HG03103 (cell line): Measurements from ENCODE around the gene CALB2.
"Not testable (repeated sequence)": the region's sequence is repeated elsewhere in the genome, so short reads cannot be mapped to it uniquely, and the experiment has no call there.

Experiments used
- ATAC-seq: cut with Tn5 transposase; IDR thresholded peaks from one replicate; pipeline ENCODE4 v1.9.1; 2021; ENCODE audit warnings: low read depth; ENCODE audit not compliant: unreplicated experiment

The CALB2 gene

DNA sequence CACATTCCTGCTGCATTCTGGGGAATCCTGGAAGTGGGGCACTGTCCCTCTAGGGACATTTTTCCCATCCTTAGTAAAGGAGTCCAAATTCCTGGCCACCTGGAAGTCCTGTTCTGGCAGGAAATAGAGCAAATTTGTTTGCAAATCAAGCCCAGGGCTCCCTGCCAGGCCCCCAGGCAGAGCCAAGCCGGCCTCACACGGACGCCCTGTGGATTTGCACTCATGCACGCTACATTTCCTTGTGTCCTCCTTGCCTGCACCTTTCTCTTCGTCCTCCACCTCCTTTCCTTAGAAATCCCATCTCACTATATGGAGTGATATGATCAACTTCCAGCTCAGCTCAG is 7.0 kb upstream of the CALB2 start:
- ATAC-seq = no peak

DNA sequence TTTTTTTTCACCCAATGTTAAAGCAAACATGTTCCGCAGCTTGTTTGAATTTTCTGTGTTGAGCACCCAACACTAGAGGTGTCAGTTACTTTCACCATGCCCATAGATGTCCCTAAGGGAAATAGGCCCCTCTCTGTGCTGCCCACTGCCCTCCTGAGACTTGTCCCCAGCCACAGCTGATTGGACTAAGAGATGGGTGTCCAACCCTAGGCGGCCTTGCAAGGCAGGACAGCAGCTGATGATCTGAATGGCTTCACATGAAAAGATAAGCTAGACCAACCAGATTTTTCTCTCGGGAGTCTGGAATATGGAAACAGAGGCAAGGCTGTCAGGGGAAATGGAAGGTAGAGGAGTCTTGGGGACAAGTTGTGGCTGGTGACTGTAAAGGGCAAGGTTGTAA is 6.1 kb upstream of the CALB2 start:
- no peak for ATAC-seq

DNA sequence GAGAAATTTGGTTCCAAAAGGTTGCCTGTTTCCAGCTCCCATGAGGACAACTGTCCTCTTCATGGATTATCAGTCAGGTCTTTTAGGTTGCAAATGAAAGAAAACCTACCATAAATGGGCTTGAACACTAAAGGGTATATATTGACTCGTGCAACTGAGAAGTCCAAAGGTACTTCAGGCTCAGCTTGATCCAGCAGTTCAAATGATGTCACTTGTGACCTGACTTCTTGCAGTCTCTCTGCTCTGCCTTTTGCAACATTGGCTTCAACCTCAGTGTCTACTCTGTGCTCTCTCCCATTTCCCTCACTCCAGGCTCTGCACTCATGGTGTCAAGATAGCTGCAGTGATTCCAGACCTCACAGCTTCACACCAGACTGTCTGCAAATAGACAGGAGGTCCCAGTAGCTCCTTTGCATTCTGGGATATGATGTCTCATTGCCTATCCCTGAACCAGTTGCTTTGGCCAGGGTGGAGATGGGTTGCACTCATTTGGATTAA is 5.5 kb upstream of the CALB2 start:
- ATAC-seq = no peak

DNA sequence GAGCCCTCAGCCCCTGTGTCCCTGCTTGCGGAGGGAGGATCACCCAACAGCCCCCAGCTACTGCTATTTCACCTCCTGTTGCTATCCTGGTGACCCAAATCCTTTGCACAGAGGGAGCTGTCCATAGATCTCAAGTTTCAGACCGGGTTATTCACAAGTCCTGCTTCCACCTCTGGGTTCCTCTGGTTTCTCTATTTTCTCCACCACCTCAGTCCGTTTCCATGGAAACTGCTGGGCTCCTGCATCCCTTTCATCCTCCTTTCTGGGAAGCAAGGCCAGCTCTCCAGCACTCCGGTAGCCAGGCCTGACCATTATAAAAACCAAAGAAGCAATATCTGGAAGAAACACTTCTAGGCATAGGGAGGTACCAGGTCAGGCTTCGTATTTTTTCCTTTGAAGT is 4.8 kb upstream of the CALB2 start:
- no peak for ATAC-seq

DNA sequence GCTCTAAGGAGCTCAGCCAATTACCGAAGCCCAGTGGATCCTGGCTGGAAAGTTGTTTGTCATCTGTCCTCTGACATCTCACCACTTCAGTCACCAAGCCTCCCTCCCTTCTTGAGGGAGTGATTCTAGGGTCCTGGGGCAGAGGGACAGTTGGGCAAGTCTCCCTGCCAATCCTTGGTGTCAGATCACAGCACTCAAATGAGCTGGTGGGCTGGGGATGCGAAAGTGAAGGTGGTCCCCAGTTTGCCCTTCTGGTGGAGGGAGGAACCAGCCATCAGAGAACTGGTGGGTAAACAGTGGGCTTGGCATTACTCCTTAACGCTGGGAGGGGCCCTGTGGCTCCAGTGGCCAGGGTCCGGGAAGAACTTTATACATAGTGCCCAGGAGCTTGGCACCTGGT is 4.4 kb upstream of the CALB2 start:
- no peak for ATAC-seq

DNA sequence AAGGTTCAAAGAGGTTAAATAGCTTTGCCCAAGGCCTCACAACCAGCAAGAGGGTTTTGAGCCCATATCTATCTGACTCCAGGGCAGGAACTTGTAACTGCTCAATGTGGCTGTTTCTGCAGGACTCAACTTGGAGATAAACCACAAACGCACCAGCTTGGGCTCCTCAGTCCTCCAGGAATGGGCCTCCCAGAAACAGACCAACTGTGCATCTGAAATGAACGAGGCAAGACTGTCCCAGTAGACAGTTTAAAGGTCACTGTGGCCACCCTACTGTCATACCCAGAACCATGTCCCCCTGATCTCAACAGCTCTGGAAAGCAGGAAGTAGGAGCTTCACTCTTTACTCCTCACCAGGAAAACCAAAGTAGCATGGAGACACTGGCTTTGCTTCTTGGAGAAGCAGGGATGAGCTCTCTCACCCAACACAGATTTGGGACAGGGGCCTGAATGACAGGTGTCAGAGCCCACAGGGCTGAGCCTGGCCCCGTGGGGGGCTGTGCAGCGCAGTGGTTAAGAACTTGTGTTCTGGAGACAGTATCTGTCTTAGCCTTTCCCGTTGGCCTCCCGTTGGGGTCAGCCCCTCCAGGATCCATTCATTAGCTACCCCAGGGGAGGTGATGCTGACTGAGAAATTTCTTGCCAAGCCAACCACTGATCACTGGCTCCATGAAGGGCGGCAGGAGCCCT is 2.3 kb upstream of the CALB2 start:
- no peak for ATAC-seq

DNA sequence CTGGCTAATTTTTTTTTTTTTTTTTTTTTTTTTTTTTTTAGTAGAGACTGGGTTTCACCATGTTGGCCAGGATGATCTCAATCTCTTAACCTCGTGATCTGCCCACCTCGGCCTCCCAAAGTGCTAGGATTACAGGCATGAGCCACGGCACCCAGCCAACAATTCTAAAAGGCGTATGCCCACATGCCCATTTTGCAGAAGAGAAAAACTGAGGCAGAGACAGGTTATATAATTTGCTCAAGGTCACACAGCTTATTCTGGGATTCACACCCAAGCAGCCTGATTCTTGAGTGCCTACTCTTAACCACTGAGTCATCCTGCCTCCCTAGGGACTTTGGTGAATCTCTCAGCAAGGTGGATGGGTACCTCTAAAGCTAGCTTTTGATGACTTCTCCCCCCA is 1.6 kb upstream of the CALB2 start:
- not testable (repeated sequence) for ATAC-seq

- ATAC-seq = no peak
Observed at GRCh38 chr16:71357681-71358080, 842 bp upstream of the CALB2 start.

GRCh38 chr16:71359431-71359830 is 908 bp downstream of the CALB2 start:
- ATAC-seq = no peak

GRCh38 chr16:71360378-71360777 is 1.9 kb downstream of the CALB2 start:
- ATAC-seq = no peak

GRCh38 chr16:71364133-71364681 is 5.7 kb downstream of the CALB2 start:
- ATAC-seq = no peak

GRCh38 chr16:71365021-71365420 is 6.5 kb downstream of the CALB2 start:
- ATAC-seq = no peak

DNA sequence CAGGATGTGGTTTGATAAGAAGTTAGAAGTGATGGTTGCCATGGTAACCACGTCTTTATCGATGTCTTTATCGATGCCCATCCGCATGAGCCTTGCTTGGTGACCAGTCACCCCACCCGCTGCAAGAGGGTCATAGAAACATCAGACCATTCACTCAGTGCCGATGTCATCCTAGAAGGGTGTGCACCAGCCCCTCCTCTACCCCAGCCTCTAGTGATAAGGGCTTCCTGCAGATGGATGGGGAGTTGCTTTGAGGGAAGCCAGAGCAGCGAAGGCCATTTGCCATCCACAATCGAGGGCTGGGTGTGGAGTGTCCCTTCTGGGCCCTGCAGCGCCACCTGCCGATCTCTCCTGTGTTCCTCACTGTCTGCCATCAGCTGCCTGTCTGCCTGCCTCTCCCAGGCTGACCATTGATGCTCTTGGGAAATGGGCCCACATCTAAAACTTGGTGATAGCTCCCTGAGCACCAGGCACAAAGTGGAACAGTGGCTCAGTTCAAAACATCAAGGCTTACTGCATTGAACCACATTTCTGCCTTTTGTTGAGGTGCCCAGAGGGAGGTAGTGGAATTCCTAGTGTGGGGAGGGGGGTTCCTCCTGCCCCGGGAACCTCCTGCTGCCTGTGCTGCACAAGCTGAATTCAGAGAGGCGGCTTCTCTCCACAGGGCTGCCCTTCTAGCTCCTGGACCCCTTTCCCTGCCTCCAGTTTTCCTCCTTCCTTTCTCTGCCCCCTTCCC is 8.9 kb downstream of the CALB2 start:
- no peak for ATAC-seq

GRCh38 chr16:71368958-71369357 is 10.4 kb downstream of the CALB2 start:
- ATAC-seq = no peak

- ATAC-seq = no peak
Observed at GRCh38 chr16:71369494-71369893, 11.0 kb downstream of the CALB2 start.

DNA sequence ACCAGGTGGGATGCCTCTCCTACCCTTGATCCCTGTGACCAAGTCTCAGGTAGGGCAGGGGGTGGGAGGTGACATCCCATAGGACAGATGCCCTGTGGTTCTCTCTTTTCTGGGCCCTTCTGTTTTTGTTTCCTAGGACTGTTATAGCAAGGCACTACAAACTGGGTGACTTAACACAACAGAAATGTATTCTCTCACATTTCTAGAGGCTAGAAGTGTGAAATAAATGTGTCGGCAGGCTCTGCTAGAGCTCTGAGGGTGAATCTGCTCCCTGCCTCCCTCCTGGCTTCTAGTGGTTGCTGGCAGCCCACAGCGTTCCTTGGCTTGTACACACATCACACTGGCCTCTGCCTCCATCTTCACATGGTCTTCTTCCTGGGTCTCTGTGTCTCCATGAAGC is 12.7 kb downstream of the CALB2 start:
- no peak for ATAC-seq

DNA sequence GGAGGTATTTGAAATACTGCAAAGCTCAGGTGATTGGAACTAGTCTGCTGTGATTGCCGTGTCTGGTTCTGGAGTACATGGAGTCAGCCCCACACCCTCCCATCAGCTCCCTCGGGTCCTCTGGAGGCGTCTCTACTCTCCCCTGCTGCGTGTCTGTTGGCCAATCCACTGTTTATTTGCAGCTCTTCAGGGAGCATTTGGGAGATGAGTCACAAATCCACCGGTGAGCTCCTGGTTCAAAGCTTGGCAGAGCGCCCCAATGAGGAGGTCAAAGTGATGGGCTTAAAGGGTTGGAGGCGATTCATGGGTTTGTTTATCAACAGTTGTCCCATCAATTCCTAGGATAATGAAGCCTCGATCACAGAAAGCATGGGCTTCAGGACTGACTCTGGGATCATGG is 14.6 kb downstream of the CALB2 start:
- no peak for ATAC-seq

DNA sequence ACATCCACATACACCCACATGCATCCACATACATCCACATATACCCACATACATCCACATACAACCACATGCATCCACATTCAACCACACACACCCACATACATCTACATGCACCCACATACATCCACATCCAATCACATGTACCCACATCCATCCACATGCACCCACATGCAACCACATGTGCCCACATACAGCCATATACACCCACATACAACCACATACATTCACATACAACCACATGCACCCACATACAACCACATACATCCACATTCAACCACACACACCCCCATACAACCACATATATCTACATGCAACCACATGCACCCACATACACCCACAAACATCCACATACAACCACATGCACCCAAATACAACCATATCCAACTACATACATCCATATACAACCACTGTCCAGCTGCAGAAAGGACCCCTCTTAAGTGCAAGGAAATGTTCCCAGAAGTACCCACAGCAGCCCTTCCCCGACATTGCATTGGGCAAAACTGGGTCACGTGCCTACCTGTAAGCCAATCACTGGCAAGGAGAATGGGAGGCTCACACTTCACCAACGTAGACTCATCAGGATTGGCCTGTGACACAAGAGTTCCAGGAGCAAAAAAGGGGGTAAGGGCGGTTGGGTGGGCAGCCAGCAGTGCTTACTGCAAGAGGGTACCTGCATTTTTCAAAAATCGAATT is 18.1 kb downstream of the CALB2 start:
- ATAC-seq = no peak

GRCh38 chr16:71379711-71380110 is 21.2 kb downstream of the CALB2 start:
- ATAC-seq = no peak

DNA sequence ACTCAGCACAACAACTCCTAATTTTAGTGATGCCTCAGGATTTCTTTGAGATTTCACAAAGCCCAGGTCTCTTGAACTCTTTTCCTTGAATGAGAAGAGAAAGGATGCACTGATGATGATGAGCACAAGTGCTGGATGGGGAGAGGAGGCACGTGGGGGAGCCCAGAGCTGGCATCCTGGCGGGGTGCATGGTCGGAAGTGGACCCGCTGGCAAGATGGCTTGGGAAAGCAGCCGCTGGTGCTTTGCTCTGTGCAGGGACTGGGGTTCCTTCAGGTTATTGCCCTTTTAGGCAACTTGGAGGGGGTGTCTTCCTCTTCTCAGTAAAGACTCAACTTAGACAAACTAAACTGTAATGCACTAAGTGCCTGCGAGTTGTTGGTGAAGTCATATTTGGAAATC is 22.3 kb downstream of the CALB2 start:
- ATAC-seq = no peak

DNA sequence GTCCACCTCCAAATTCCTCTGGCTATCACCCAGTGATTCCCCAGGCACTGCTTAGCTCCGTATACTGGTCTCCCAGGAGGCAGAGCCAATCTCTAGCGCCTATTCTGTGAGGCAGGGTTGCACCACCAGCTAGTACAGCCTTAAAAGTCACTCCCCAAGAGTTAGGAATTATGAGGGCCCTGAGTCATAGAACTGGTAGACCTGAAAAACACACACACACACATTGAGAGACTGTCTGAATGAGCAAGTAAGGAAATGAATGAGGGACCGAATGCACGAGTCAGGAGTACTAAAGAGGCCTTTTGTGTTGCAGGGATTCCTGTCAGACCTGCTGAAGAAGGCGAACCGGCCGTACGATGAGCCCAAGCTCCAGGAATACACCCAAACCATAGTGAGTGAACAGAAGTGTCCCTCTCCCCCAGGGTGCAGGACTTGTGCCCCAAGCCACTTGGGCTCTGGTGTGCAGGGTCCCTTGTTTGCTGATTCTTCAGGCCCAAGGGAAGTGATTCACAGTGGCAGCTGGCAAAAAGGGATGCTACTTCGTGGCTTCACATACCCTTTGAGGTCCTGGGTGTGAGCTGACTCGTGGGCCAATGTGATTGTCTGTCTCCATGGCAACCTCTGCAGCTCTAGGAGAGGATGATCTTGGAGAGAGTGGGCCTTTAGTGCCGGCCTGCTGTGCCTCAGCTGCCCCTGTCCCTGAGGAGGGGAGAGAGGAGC is 24.7 kb downstream of the CALB2 start:
- ATAC-seq = no peak
